Type B pancreatic cell (in vitro differentiated cells): Measurements from ENCODE around the gene POLR1A. TPM values are rescaled to one million over a fixed set of nuclear protein-coding genes. Genes with fewer than 3 reads are reported as not detected.

Experiments used
- DNase-seq: peaks from one replicate; pipeline ENCODE4 v3.0.0; 2021; ENCODE audit warnings: mixed read lengths; ENCODE audit not compliant: unreplicated experiment; ENCODE audit errors: extremely low spot score
- H3K27ac Mint-ChIP-seq: 2 replicates; pipeline ENCODE4 v1.8.0; 2021; ENCODE audit warnings: mild to moderate bottlenecking, mixed read lengths
- H3K27me3 Mint-ChIP-seq: 2 replicates; pipeline ENCODE4 v1.8.0; 2021; ENCODE audit warnings: mixed read lengths
- H3K36me3 Mint-ChIP-seq: 2 replicates; pipeline ENCODE4 v1.8.0; 2021; ENCODE audit warnings: mixed read lengths
- H3K4me1 Mint-ChIP-seq: one replicate; pipeline ENCODE4 v1.8.0; 2021; ENCODE audit warnings: mixed read lengths; ENCODE audit not compliant: unreplicated experiment
- H3K4me3 Mint-ChIP-seq: 2 replicates; pipeline ENCODE4 v1.8.0; 2021; ENCODE audit warnings: mild to moderate bottlenecking, mixed read lengths
- H3K9me3 Mint-ChIP-seq: 2 replicates; pipeline ENCODE4 v1.8.0; 2021; ENCODE audit warnings: mixed read lengths
- CTCF ChIP-seq: fragments of 200-600 bp; sonication (generic); conservative IDR thresholded peaks from 2 replicates; pipeline ENCODE4 v1.5.0; 2021; ENCODE audit warnings: antibody characterized with exemption, mild to moderate bottlenecking
- total RNA-seq: library from RNA; stranded (reverse); gene quantifications from 2 replicates; pipeline ENCODE4 v1.2.1, GENCODE V29; 2021; ENCODE audit warnings: low replicate concordance

The POLR1A gene
- total RNA-seq, 1 donor from 2014 or later = 57.6 TPM

GRCh38 chr2:86069783-86070339, 35.8 kb downstream of the POLR1A start:
- no peaks in the 10 kb centered on the region for H3K27me3 Mint-ChIP-seq
- H3K4me3 Mint-ChIP-seq = no peak overlapping the region
- TF ChIP-seq CTCF = no peak
- no peak overlapping the region for H3K27ac Mint-ChIP-seq
- peaks cover 6% of the 10 kb centered on the region for H3K9me3 Mint-ChIP-seq
- DNase-seq = no peak
- H3K4me1 Mint-ChIP-seq = no peaks in the 10 kb centered on the region
- H3K36me3 Mint-ChIP-seq = peaks cover 37% of the 10 kb centered on the region

DNA sequence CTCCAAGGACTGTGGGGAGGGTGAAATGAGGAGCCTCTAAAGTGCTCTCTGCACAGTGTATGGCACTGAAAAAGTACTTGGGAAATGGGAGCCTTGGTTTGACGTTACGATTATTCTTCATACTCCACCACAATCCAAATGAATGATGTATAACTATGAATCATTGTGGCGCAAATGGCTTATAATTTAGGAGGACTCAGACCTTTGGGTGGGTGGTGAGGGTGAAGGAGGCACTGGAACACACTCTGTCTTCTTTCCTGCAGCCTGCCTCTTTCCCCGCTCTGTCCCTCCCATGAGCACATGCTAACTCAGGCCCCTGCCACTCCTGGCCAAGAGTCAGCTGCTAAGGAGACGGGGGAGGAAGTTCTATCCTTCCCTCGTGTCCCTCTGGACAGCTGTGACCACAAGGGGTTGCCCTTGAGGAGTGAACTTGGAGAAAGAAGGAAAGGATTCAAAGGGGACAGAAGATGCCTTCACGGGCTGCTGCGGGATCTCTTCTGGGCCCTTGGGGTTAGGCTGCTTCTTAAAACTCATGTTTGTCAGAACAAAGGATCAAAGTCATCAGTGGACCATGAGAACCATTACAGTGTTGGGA, 36.5 kb downstream of the POLR1A start:
- Mint-ChIP-seq H3K27ac (no peak overlapping the region), H3K9me3 (peaks cover 6% of the 10 kb centered on the region), H3K4me1 (no peaks in the 10 kb centered on the region), H3K4me3 (no peak overlapping the region), H3K27me3 (no peaks in the 10 kb centered on the region), H3K36me3 (peaks cover 41% of the 10 kb centered on the region)
- no peak for TF ChIP-seq CTCF
- no peak for DNase-seq

DNA sequence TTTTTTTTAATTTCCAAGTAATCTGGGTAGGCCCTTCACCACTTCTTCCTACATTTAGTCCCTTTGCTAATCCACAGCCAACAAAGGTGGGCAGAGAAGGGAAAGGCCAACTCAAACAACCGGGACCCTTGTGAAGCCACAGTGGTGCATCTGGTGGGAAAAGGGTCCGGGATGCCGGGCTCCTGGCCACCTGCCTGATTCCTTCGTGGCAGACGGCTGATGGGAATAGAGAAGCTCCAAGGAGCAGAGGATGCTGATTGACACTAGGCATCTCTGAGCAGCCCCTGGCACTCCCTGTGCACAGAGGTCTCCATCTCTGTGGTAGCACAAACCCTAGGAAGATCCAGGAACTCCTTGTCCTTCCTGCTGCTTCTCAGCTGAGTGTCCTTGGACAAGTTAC, 37.0 kb downstream of the POLR1A start:
- Mint-ChIP-seq H3K4me1 (no peaks in the 10 kb centered on the region), H3K27me3 (no peaks in the 10 kb centered on the region)

DNA sequence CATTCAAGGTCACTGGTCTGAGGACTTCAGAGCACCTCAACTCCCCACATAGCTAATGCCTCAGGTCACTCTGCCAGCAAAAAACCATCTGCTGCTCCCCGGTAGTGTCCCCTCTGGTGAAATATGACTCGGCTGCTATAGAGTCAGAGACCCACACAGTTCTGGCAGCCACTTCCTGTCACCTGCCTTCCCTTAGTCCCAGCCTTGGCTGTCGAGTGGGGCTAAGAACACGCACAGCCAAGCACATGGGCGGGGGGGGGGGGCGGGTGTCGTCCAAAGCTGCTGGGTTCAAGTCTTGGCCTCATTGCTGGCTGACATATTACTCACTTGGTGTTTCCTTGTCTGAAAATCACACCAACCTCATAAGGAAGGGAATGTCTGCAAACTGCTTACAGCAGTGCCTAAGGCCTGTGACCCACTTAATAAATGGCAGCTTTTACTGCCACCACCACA, 37.5 kb downstream of the POLR1A start:
- no peak overlapping the region for H3K27ac Mint-ChIP-seq
- peaks cover 6% of the 10 kb centered on the region for H3K9me3 Mint-ChIP-seq
- no peaks in the 10 kb centered on the region for H3K4me1 Mint-ChIP-seq
- no peaks in the 10 kb centered on the region for H3K27me3 Mint-ChIP-seq
- H3K36me3 Mint-ChIP-seq = peaks cover 51% of the 10 kb centered on the region
- no peak for DNase-seq
- TF ChIP-seq CTCF = no peak
- H3K4me3 Mint-ChIP-seq = no peak overlapping the region

More for the DNA sequence above, 37.0 kb downstream of the POLR1A start:
- no peak for TF ChIP-seq CTCF
- H3K9me3 Mint-ChIP-seq = peaks cover 6% of the 10 kb centered on the region
- H3K27ac Mint-ChIP-seq = no peak overlapping the region
- peaks cover 47% of the 10 kb centered on the region for H3K36me3 Mint-ChIP-seq
- DNase-seq = no peak
- H3K4me3 Mint-ChIP-seq = no peak overlapping the region

DNA sequence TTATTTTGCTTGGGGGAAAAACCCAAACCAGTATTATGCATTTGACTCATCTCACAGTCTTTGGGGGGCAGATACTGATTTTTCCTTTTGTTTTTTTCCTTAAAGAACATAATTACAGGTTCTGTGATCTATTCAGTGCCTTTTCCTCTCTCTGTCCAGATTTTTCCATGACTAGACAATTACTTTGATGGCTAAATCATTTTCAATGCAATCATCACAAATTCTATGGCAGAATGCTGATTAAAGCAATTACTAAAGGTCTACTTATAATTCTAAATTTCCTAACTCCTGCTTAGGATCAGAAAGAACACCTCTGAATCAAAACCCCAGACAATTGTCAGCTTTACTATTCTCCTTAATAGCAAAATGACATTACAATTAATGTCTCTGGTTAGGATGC, 38.8 kb downstream of the POLR1A start:
- Mint-ChIP-seq H3K9me3 (peaks cover 6% of the 10 kb centered on the region), H3K4me1 (no peaks in the 10 kb centered on the region), H3K4me3 (no peak overlapping the region), H3K36me3 (peaks cover 62% of the 10 kb centered on the region), H3K27ac (no peak overlapping the region), H3K27me3 (no peaks in the 10 kb centered on the region)
- TF ChIP-seq CTCF = no peak
- DNase-seq = no peak
